NCI-H2029 (cell line): ENCODE measurements around the gene MFGE8.

Experiments
- DNase-seq: peaks from one replicate; lab custom pipeline; 2025; lab: John Stamatoyannopoulos, UW

MFGE8 gene

GRCh38 chr15:88920186-88920891, 7.2 kb upstream of the MFGE8 start:
- no peak for DNase-seq

GRCh38 chr15:88918738-88919137, 5.6 kb upstream of the MFGE8 start:
- no peak for DNase-seq

GRCh38 chr15:88917760-88918159, 4.6 kb upstream of the MFGE8 start:
- no peak for DNase-seq

GRCh38 chr15:88915354-88915753, 2.2 kb upstream of the MFGE8 start:
- DNase-seq: no peak

GRCh38 chr15:88913850-88914169, 631 bp upstream of the MFGE8 start:
- no peak for DNase-seq

- no peak for DNase-seq
Observed at GRCh38 chr15:88912500-88912921, 668 bp downstream of the MFGE8 start.

GRCh38 chr15:88911766-88912118, 1.4 kb downstream of the MFGE8 start:
- no peak for DNase-seq

- DNase-seq: no peak
Observed at GRCh38 chr15:88909956-88910831, 3.0 kb downstream of the MFGE8 start.

- no peak for DNase-seq
Observed at GRCh38 chr15:88908697-88909621, 4.2 kb downstream of the MFGE8 start.

GRCh38 chr15:88908123-88908522, 5.1 kb downstream of the MFGE8 start:
- DNase-seq: no peak

GRCh38 chr15:88907111-88907510, 6.1 kb downstream of the MFGE8 start:
- no peak for DNase-seq

- DNase-seq: no peak
Observed at GRCh38 chr15:88906551-88906950, 6.6 kb downstream of the MFGE8 start.

- no peak for DNase-seq
Observed at GRCh38 chr15:88906130-88906529, 7.0 kb downstream of the MFGE8 start.

GRCh38 chr15:88905576-88905975, 7.6 kb downstream of the MFGE8 start:
- no peak for DNase-seq

GRCh38 chr15:88904624-88905327, 8.4 kb downstream of the MFGE8 start:
- peak; percentile 26 for DNase-seq

GRCh38 chr15:88904257-88904623, 8.9 kb downstream of the MFGE8 start:
- DNase-seq: no peak

- DNase-seq: no peak
Observed at GRCh38 chr15:88902846-88903245, 10.3 kb downstream of the MFGE8 start.

GRCh38 chr15:88902221-88902835, 10.9 kb downstream of the MFGE8 start:
- no peak for DNase-seq

GRCh38 chr15:88901508-88902220, 11.5 kb downstream of the MFGE8 start:
- no peak for DNase-seq

GRCh38 chr15:88900982-88901418, 12.2 kb downstream of the MFGE8 start:
- no peak for DNase-seq
